ENCODE data around the gene DCUN1D4. TPM values are rescaled to one million over a fixed set of nuclear protein-coding genes. Genes with fewer than 3 reads are reported as not detected.

Gene DCUN1D4
- total RNA-seq, 2 experiments from 2014 or later: 24.4 to 30.4 TPM

DNA sequence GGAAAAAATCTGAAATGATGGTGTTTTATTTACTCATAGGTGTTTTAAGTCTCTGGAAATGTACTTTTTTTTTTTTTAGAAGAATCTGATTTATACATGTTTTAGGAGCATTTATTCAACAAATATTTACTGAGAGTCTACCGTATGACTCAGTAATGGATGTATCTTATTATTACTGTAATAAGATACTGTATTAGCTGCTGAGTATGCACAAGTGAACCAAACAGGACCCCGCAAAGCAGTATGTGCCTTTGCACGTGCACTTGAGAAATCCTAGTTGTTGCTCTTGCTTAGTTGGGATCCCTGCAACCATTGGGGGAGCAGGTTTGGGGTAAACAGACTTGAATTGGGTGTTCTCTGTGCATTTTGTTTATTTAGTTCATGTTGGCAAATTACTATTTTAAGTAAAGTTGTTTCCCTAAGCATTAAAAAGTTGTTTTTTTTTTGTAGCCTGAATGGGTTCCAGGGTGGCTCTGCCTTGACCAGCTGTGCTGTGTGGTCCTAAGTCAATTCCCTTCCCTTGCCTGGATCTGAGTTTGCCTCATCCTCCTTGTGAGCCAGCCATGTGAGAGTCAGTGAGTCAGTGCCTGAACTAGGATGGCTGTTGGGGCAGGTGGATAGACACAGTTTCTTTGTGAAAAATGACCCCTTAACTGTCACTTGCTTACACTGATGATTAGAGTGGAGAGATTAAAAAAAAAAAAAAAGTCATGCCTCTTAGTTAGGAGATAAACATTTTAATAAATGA lies 27.7 kb downstream of the DCUN1D4 start:
- no peaks in the 10 kb centered on the region for H3K9me3 ChIP-seq (ENCODE audit: low read length)
- H4K20me1 ChIP-seq (ENCODE audit: insufficient read depth, low read length): no peaks in the 10 kb centered on the region
- intact Hi-C loops (cut with micrococcal nuclease; ENCODE audit: unreplicated experiment): no loop called here
- no peak overlapping the region for H3K27ac ChIP-seq (ENCODE audit: low read depth, low read length, poor library complexity, severe bottlenecking)
- H3K79me2 ChIP-seq (ENCODE audit: insufficient read depth, low read depth, low read length): no peaks in the 10 kb centered on the region
- no TSS peak for BruUV-seq (replicated peaks)
- ChIA-PET POLR2A (interaction anchor here (1.4 kb wide), 1 partner anchor 10 kb away, joined by 3 read pairs; no protein-coding TSS in a partner anchor), CTCF (ENCODE audit: unreplicated experiment) (no interaction called here)
- H3K9me2 ChIP-seq (ENCODE audit: insufficient read depth, low read length): no peaks in the 10 kb centered on the region; the same call in 1 of the 2 replicates
- DNase-seq (ENCODE audit: low spot score): no peak
- no peak overlapping the region for H3K4me3 ChIP-seq (ENCODE audit: low read depth, low read length, poor library complexity, severe bottlenecking)
- H3K4me2 ChIP-seq (ENCODE audit: low read length): no peak overlapping the region
- peaks cover 49% of the 10 kb centered on the region for H3K36me3 ChIP-seq (ENCODE audit: insufficient read depth, low read length)
- no peak overlapping the region for H2AFZ ChIP-seq (ENCODE audit: low read length)
- no peaks in the 10 kb centered on the region for H3K4me1 ChIP-seq (ENCODE audit: insufficient read depth, low read length, poor library complexity, severe bottlenecking)
- TF ChIP-seq, protein P1, sequence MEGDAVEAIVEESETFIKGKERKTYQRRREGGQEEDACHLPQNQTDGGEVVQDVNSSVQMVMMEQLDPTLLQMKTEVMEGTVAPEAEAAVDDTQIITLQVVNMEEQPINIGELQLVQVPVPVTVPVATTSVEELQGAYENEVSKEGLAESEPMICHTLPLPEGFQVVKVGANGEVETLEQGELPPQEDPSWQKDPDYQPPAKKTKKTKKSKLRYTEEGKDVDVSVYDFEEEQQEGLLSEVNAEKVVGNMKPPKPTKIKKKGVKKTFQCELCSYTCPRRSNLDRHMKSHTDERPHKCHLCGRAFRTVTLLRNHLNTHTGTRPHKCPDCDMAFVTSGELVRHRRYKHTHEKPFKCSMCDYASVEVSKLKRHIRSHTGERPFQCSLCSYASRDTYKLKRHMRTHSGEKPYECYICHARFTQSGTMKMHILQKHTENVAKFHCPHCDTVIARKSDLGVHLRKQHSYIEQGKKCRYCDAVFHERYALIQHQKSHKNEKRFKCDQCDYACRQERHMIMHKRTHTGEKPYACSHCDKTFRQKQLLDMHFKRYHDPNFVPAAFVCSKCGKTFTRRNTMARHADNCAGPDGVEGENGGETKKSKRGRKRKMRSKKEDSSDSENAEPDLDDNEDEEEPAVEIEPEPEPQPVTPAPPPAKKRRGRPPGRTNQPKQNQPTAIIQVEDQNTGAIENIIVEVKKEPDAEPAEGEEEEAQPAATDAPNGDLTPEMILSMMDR (conservative IDR thresholded peaks at IDR 0.05; ENCODE audit: low read length): no peak
- no peak for TF ChIP-seq EZH2phosphoT487 (IDR thresholded peaks at IDR 0.05; ENCODE audit: borderline replicate concordance, low read depth, low read length)

DNA sequence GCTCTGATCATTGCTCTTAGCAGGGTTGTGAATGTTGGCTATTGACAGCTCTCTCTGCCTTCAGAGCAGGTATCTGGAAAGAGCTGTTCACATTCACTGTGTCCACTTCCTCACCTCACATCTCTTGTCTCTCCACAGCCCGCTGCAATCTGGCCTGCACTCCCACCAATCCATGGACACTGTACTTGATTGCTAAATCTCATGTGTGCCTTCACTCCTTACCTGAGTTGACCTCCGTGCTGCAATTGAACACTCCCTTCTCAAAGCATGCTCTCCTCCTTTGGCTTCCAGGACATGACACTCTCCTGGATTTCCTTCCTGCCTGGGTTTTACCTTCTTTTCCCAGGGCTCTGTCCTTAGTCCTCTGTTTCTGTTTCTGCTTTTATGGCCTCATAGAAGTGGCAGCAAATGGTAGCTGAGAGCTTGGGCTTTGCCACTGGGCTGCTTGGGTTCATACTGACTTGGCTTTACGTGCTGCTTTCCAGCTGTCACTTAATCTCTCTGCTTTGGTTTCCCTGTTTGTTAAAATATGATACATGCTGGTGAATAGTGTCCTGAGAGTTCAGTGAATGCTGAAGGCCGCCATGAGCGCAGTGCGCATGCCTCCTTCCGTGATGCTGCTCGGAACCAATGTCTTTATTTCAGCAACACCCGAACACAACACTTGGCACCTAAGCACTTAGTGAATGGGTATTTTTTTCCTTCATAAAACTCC lies 29.5 kb downstream of the DCUN1D4 start:
- Histone ChIP-seq H3K27ac (ENCODE audit: low read depth, low read length, poor library complexity, severe bottlenecking) (no peak overlapping the region), H3K9me3 (ENCODE audit: low read length) (no peaks in the 10 kb centered on the region), H3K79me2 (ENCODE audit: insufficient read depth, low read depth, low read length) (no peaks in the 10 kb centered on the region), H3K4me1 (ENCODE audit: insufficient read depth, low read length, poor library complexity, severe bottlenecking) (no peaks in the 10 kb centered on the region), H3K4me3 (ENCODE audit: low read depth, low read length, poor library complexity, severe bottlenecking) (no peak overlapping the region), H4K20me1 (ENCODE audit: insufficient read depth, low read length) (no peaks in the 10 kb centered on the region), H2AFZ (ENCODE audit: low read length) (no peak overlapping the region), H3K36me3 (ENCODE audit: insufficient read depth, low read length) (peaks cover 35% of the 10 kb centered on the region), H3K9me2 (ENCODE audit: insufficient read depth, low read length) (no peaks in the 10 kb centered on the region; the same call in 1 of the 2 replicates), H3K4me2 (ENCODE audit: low read length) (no peak overlapping the region)
- TF ChIP-seq EZH2phosphoT487 (IDR thresholded peaks at IDR 0.05; ENCODE audit: borderline replicate concordance, low read depth, low read length): no peak
- TF ChIP-seq, protein P1 (conservative IDR thresholded peaks at IDR 0.05; ENCODE audit: low read length): no peak
- ChIA-PET POLR2A (interaction anchor here (0.7 to 1.4 kb wide), 2 partner anchors 8 to 26 kb away, joined by 3 read pairs; no protein-coding TSS in a partner anchor), CTCF (ENCODE audit: unreplicated experiment) (no interaction called here)
- intact Hi-C loops (cut with micrococcal nuclease; ENCODE audit: unreplicated experiment): no loop called here
- no TSS peak for BruUV-seq (replicated peaks)
- DNase-seq (ENCODE audit: low spot score): no peak
